SIG-M5 treated with dmso at 0.1 percent for 504 hours (cell line): ENCODE data around the gene MINDY4.

ENCODE experiments used
- DNase-seq: peaks from one replicate; lab custom pipeline; 2025; ENCODE audit not compliant: unreplicated experiment; lab: John Stamatoyannopoulos, UW

MINDY4 gene

GRCh38 chr7:30898411-30898810 is 127.2 kb downstream of the MINDY4 start:
- no peak for DNase-seq

- no peak for DNase-seq
These were observed 127.8 kb downstream of the MINDY4 start for GRCh38 chr7:30899066-30899465.

GRCh38 chr7:30899630-30900029 is 128.4 kb downstream of the MINDY4 start:
- no peak for DNase-seq

- no peak for DNase-seq
These were observed 128.8 kb downstream of the MINDY4 start for GRCh38 chr7:30900053-30900452.

GRCh38 chr7:30900803-30901362 is 129.7 kb downstream of the MINDY4 start:
- DNase-seq: no peak

- DNase-seq: no peak
These were observed 130.6 kb downstream of the MINDY4 start for GRCh38 chr7:30901856-30902255.

- DNase-seq: no peak
These were observed 131.2 kb downstream of the MINDY4 start for GRCh38 chr7:30902466-30902865.

DNA sequence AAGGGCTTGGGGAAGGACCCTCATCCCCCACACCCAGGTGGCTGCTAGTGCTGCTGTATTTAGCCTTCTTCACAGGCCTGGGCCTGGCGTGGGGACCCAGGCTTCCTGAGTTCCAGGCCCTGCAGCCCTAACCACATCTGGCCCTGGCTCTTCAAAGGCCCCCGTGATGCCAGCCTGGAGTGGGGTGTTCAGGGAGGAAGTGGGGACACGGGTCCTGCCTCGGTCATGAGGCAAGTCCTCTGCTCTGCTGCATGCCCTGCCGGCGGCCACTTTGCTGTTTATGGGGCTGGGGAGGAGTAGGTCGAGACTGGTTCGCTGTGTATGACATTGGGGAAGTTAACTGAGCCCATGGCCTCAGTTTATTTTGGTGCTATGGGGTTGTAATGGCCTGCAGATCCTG is 131.9 kb downstream of the MINDY4 start:
- DNase-seq: no peak

- DNase-seq: no peak
These were observed 133.3 kb downstream of the MINDY4 start for GRCh38 chr7:30904561-30904960.

GRCh38 chr7:30905078-30906012 is 134.1 kb downstream of the MINDY4 start:
- no peak for DNase-seq

GRCh38 chr7:30906014-30906413 is 134.8 kb downstream of the MINDY4 start:
- no peak for DNase-seq

DNA sequence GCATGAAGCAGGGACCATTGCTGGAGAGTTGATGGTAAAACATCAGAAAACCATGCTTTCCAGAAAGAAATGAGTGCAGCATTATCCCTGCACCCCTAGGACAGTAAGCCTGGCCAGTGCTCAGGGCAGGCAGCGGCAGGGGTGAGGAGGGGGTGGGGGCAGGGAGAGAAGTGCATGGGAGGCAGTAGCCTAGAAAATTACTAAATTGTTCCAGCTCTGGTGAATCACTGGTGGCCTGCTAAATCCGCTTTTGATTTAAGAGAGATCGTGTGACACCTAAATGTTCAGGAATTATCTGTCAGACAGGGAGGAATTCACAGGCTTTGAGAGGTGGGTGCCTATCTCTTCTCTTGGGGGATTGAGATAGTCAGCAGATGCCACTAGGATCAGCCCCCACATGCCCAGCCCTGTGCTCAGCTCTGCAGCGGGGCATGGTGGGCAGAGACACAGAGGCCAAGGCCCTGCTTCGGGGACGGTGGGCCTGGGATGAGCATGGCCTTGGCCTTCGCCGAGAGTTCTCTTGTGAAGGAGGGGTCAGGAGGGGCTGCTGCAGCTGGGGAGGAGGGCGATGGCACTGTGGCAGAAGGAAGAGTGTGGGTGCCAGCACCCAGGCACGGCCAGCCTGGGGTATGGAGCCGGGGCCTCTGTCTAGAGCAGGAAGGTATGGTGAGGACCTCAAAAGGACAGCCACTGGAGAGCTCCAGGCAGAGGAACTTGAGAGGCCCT is 135.5 kb downstream of the MINDY4 start:
- DNase-seq: no peak

- DNase-seq: no peak
These were observed 136.5 kb downstream of the MINDY4 start for GRCh38 chr7:30907527-30908267.

GRCh38 chr7:30908681-30909080 is 137.5 kb downstream of the MINDY4 start:
- DNase-seq: no peak

DNA sequence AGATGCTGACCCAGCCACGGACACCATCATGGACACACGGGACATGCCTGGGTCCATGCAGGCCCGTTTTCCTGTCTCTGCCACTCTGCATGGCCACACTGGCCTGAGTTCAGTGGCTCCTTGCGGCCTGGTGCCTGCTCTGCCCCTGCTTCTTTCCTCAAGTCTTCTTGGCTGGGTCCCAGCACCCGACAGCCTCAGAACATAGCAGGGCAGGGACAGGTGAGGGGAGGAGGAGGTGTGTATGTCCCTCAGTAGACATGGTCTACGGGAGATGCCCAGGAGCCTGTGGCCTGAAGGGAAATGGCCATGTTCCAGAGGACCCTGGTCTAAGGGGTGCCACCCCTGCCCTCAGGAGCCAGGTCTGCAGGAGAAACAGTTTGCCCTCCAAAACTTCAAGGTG is 138.2 kb downstream of the MINDY4 start:
- no peak for DNase-seq

- DNase-seq: no peak
These were observed 139.3 kb downstream of the MINDY4 start for GRCh38 chr7:30910411-30911073.

- DNase-seq: no peak
These were observed 139.9 kb downstream of the MINDY4 start for GRCh38 chr7:30911133-30911532.

DNA sequence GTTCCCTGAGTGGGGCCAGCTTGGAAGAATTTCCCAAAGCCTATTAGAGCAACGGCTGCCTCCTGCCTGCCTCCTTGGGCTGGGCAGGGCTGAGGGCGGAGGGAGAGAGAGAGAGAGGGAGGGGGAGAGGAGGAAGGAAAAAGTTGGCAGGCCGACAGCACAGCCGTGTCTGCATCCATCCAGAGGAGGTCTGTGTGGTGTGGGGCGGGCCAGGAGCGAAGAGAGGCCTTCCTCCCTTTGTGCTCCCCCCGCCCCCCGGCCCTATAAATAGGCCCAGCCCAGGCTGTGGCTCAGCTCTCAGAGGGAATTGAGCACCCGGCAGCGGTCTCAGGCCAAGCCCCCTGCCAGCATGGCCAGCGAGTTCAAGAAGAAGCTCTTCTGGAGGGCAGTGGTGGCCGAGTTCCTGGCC is 140.3 kb downstream of the MINDY4 start, which contains the start of gene AQP1:
Gene AQP1 (plus strand): TSS at position 293 of the 409 bp plus-strand sequence. CDS start 57 bp downstream, at position 350.
- DNase-seq: no peak

- DNase-seq: no peak
These were observed 141.0 kb downstream of the MINDY4 start for GRCh38 chr7:30912021-30912730.

- DNase-seq: no peak
These were observed 141.4 kb downstream of the MINDY4 start for GRCh38 chr7:30912731-30912985.
